ENCODE measurements around the gene SCYGR3. TPM values are rescaled to one million over a fixed set of nuclear protein-coding genes. Genes with fewer than 3 reads are reported as not detected.

SCYGR3 gene
- total RNA-seq, 1 experiment from 2014 or later, result not detected

- Histone ChIP-seq H2BK12ac (ENCODE audit: insufficient read length, low read depth, low read length) (no peak overlapping the region), H3K4me2 (ENCODE audit: insufficient read depth, insufficient read length, low read length) (no peak overlapping the region), H2BK20ac (ENCODE audit: low read depth, low read length, poor library complexity, severe bottlenecking) (no peak overlapping the region), H4K20me1 (ENCODE audit: control insufficient read depth, insufficient read depth, insufficient read length) (no peaks in the 10 kb centered on the region), H2AFZ (ENCODE audit: low read length) (no peak overlapping the region), H2BK120ac (ENCODE audit: low read depth, low read length, poor library complexity, severe bottlenecking) (no peak overlapping the region), H3K27me3 (ENCODE audit: insufficient read depth, low read length) (no peaks in the 10 kb centered on the region), H3K56ac (ENCODE audit: insufficient read length, low read depth, low read length) (no peak overlapping the region), H3K23me2 (ENCODE audit: insufficient read length, low read depth, low read length, poor library complexity, severe bottlenecking) (no peaks in the 10 kb centered on the region), H3K4ac (ENCODE audit: low read depth, low read length) (no peak overlapping the region), H4K91ac (ENCODE audit: insufficient read length, low read depth, low read length) (no peak overlapping the region), H2AK5ac (ENCODE audit: insufficient read length, low read length) (no peak overlapping the region), H3K27ac (ENCODE audit: insufficient read length, low read depth, low read length) (no peak overlapping the region), H4K5ac (ENCODE audit: insufficient read length, low read depth, low read length) (no peak overlapping the region), H3K4me1 (ENCODE audit: insufficient read depth, low read length) (no peaks in the 10 kb centered on the region), H3T11ph (ENCODE audit: low read length) (no peak overlapping the region), H2BK15ac (ENCODE audit: low read depth, low read length) (no peak overlapping the region), H3K9ac (ENCODE audit: extremely low read depth, insufficient read length, low read length) (no peak overlapping the region), H2BK5ac (ENCODE audit: insufficient read length, low read length) (no peak overlapping the region), H3K14ac (ENCODE audit: insufficient read depth, low read length) (no peak overlapping the region), H4K8ac (replicated peaks; ENCODE audit: insufficient read length, low read depth, low read length) (no peak overlapping the region), H3K79me2 (ENCODE audit: insufficient read depth, low read length) (no peaks in the 10 kb centered on the region), H3K18ac (ENCODE audit: insufficient read length, low read depth, low read length) (no peak overlapping the region), H3K79me1 (ENCODE audit: insufficient read depth, low read depth, low read length, poor library complexity, severe bottlenecking) (no peaks in the 10 kb centered on the region), H3K9me3 (ENCODE audit: control insufficient read depth, low read depth, low read length) (no peaks in the 10 kb centered on the region), H3K23ac (ENCODE audit: insufficient read length, low read depth, low read length) (no peak overlapping the region)
- Mint-ChIP-seq H3K27ac (no peak overlapping the region), H3K9me3 (no peaks in the 10 kb centered on the region; a peak in 1 of 5 replicates), H3K4me1 (peaks cover 5 to 14% of the 10 kb centered on the region in 2 experiments), H3K27me3 (ENCODE audit: low read depth) (no peaks in the 10 kb centered on the region; the same call in 1 of the 2 replicates), H3K36me3 (ENCODE audit: insufficient read depth in 1 of 3, low read depth in 3 of 3) (no peaks in the 10 kb centered on the region; a peak in 1 of 7 replicates), H3K4me3 (no peak overlapping the region)
- TF ChIP-seq CTCF (conservative IDR thresholded peaks at IDR 0.05), result no peak
- no peak for DNase-seq
- no CpG with 5 or more reads among the region's 4 CpGs for WGBS (ENCODE audit: extremely low coverage, insufficient read length, low lambda C conversion rate)
Observed at GRCh38 chr2:227595797-227596196, 18.8 kb downstream of the SCYGR3 start.
